Esophagus squamous epithelium (tissue), 4 donors: ENCODE data around the gene CLCN7.

Experiments
- CTCF ChIP-seq, 6 experiments: fragments of 450-650 bp in 4 of 6; fragments of 200-600 bp in 2 of 6; sonication (generic) in 2 of 6; IDR thresholded peaks; one replicate each; pipeline ENCODE4 v1.5.1; 2016 to 2019; ENCODE audit warnings: antibody characterized with exemption in 6 of 6, mild to moderate bottlenecking in 4 of 6, moderate library complexity in 4 of 6
- POLR2A ChIP-seq, 4 donors: fragments of 450-650 bp; IDR thresholded peaks; one replicate each; pipeline ENCODE4 v1.6.1; 2017; ENCODE audit warnings: antibody characterized with exemption in 4 of 4, mild to moderate bottlenecking in 4 of 4, moderate library complexity in 3 of 4

- TF ChIP-seq CTCF (IDR thresholded peaks at IDR 0.05): no peak
- no peak for TF ChIP-seq POLR2A (IDR thresholded peaks at IDR 0.05)
Measured at GRCh38 chr16:1468426-1468810, 6.4 kb downstream of the CLCN7 start.
